Midbrain (tissue), 1 donor: Measurements from ENCODE around the gene ATAT1.
A peak's percentile ranks its signal among the peaks of the same experiment; 100 is the strongest.

ENCODE experiments used
- DNase-seq: peaks from one replicate; lab custom pipeline; 2025; lab: John Stamatoyannopoulos, UW

ATAT1 gene

DNA sequence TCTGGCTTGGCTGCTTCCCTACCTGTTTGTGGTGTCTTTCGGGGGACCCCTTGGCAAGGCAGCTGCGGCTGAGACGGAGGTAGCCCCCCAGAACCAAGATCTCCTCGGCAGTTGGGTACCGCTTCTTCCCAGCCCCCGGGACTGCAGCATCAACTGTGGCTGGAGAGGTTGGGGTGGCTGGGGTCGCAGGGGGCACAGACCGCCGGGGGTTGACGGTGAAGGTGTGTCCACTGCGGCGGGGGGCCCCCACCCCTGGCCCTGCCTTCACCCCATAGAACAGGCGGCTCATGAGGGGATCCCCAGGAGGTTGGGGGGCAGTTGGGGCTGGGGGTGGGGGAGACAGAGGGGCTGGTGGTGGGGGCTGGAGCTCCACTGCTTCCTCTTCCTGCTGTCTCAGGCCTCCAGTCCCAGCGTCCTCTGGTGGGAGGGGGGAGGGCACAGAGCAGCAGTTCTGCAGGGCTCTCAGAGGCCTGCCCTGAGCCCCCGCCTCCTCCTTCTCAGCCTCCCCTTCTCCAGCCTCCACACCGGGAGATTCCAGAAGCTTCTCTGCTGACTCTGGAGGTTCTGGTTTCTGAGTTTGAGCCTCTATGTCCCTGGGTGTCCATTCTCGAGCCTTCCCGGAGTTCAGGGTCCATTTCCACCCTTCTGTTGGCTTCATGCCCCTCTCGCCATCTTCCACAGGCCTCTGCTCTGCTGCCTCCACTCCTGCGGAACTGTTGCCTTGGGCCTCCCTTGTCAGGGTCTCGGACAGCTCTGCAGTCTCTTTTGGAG, 57.9 kb downstream of the ATAT1 start:
- peak; percentile 19 for DNase-seq

DNA sequence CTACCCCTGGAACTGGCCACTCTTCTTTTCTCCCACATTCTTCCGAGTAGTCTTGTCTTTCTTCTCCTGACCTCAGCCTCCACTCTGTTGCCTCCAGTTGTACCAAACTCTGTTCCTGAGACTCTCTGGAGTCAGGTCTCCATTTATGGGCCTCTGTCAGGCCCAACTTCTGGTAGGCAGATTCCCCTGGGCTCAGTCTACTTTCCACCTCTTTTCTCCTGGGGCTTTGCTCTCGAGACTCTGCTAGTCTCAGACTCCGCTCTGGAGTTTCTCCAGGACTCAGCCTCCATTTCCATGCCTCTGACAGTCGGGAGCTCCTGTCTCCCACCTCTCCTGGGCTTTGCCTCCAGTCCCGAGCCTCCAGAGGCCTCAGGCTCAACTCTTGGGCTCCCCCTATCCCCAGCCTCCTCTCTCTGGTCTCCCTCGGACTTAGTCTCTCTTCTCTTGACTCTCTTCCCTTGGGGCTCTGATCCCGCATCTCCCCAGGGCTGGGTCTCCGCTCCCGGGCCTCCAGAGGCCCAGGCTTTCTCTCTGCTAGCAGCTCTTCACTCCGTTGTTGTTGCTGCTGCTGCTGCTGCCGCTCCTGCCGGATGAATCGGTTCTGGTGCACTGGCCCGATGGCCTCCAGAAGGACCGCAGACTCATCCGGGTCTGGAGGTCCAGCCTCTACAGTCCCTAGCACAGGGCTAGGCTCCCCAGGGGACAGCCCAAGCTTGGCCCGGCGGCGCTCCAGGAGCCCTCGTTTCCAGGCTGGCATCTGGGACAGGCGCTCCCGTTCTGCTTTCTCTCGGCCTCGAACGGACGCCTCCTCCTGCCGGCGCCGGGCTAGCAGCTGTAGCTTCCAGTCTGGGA, 58.7 kb downstream of the ATAT1 start:
- DNase-seq, result no peak

DNA sequence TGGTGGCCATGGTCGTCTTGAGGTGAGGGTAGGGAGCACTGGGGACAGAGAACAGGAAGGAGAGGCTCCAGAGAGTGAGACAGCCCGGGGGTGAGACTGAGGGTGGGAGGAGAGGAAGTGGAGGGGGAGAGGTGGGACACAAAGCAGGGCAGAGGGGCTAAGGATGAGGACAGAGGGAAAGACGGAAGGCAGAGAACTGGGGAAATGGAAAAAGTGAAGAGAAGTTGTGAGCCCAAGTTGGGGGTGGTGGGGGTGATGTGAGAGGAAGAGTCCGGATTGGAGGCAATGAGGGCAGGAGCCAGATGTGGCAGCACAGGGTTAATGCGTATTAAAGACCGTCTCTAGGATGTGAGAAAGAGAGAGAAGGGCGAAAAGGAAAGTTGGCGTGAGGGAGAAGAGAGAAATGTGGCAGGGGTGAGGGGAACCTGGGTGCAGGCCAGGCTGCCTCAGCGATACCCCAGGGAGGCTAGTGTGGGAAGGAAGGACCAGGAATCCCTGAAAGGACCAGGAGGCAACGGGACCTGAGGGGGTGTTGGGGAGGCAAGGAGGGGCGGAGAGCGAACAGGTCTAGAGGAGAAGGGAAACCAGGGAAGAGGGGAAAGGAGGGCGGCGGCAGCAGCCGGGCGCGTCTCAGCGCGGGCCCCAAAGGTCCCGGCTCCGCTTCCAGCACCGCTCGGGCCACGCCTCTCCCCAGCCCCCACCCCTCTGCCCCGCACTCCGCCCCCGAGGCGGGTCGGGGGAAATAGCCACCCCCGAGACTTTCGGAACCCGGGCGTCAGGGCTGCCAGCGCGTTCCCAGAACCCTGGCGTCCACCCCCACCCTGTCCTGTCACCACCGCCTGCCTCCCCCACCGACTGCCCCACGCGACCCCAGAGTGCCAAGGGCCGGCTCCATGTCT, 59.6 kb downstream of the ATAT1 start, which contains the start of gene PPP1R18:
Gene PPP1R18, minus strand, starts transcription at position 637 of the 899 bp plus-strand sequence. Its CDS starts 627 bp downstream, at position 10.
- DNase-seq, result peak; percentile 32

DNA sequence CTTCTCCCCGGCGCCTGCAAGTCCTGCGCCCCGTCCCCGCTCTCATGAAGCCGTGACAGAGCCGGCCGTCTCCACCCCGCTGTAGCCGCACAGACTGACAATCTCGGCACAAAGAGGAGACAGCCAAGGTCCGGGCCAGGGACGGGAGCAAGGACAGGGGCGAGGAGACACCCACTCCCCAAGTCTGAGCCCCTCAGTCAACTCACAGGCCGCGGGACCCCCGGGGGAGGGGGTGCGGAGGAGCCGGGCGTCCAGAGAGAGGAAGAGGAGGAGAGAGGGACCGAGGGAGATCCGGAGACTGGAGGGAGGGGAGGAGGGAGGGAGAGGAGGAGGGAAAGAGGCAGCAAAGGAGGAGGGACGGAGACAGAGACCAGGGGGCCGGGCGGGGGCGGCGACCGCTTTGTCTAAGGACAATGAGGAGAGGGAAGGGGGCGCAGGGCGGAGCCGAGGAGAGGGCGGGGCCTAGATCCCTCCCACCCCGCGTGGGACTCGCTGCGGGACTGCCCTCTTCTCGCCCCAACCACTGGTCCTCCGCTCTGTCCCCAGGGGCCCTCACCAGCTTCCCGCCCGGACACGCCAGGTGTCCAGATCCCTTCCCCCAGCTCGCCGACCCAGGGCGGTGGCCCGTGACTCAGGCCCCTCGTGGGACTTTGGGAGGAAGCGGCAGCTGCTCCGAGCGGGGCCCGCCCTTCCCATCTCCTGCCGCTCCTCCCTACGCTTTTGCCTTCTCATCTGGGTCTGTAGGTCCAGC, 60.4 kb downstream of the ATAT1 start:
- DNase-seq, result peak; percentile 38

- DNase-seq, result no peak
These were observed 61.2 kb downstream of the ATAT1 start for GRCh38 chr6:30687659-30688431.

GRCh38 chr6:30688569-30688968, 61.9 kb downstream of the ATAT1 start:
- no peak for DNase-seq

DNA sequence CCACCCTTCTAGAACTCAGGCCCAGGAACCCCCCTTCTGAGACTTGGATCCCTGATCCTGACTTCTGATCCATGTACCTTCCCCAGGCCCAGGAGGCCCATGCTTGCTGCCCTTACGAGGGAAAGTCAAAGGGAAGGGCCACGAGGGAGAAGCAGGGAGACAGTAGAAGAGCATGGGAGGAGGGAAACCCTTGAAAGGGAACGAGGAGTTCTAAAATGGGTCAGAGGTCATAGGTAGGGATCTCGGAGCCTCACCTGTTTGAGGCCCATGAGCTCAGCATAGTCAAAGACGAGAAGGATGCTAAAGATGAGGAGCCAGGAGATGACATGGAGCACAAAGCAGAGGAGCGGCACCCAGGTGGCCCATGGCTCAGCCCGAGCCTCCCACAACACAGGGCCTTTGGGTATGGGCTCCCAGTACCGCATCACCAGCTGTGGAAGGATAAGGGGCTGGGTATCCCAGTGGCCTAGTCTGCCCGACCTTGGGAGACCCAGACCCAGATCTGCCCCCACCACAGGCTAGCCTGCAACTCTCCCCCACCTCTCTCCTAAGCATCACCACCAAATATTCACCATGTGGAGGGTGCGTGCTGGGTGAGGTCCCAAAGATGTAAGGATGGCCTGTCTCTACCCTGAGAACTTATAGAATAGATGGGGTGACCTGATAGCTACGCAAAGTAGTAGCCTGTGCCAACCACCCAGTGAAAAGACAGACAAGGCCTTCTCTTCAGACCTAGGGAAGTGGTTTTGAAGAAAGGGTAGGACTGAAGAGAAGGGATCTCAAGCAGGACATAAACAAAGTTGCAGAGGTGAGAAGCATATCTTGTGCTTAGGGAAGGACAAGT, 62.6 kb downstream of the ATAT1 start:
- no peak for DNase-seq

GRCh38 chr6:30689985-30690384, 63.3 kb downstream of the ATAT1 start:
- DNase-seq, result no peak

DNA sequence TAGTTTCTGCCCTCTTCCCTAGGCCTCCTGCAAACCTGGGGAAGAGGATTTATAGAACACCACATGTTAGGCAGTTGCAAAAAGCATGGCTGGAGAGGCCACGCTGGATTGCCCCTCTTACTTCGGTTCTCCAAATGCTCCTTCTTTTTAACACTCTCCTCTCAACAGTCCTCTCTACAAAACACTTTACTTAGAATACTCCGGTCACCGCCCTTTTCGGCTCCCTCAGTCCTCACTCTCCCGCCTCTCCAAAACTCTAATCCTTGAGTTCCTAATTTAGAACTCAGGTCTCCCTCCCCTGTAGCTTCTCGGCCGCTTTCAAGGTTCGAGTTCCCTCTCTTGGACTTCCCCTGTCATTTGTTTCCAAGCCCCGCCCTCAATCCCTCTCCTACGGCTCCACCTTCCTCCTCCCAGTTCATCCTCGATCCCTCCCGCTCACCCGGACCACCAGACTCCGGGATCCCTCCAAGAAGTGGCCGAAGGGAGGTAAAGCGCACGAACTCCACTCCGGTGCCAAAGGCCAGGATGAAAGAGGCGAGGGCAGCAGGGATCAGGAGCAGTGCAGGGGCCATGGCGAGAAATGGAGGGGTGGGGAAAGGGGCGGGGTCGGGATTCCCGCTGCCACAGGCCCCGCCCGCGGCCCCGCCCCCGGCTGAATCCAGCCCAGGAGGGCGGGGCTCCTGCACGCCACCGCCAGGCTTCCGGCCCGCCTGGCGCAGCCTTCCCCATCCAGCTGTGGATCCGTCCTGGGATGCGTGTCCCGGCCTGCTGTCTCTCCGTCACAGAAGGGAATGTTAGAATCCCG, 63.9 kb downstream of the ATAT1 start, which contains the start of gene NRM:
Gene NRM, minus strand, starts transcription at position 582 of the 805 bp plus-strand sequence. Its CDS starts 10 bp downstream, at position 572.
- peak; percentile 83 for DNase-seq

- DNase-seq, result no peak
These were observed 64.7 kb downstream of the ATAT1 start for GRCh38 chr6:30691208-30691847.
